ENCODE measurements around the gene MSH5. TPM values are rescaled to one million over a fixed set of nuclear protein-coding genes. Genes with fewer than 3 reads are reported as not detected.

The MSH5 gene
- total and polyA plus RNA-seq, 2 experiments from 2014 or later: 12.1 to 23.9 TPM

- no peak overlapping the region for H2AFZ ChIP-seq
- no peak for DNase-seq (ENCODE audit: low spot score)
- no peak overlapping the region for H3K4me3 ChIP-seq
- no peaks in the 10 kb centered on the region for H3K9me3 Mint-ChIP-seq
- TF ChIP-seq ETS1 (IDR thresholded peaks at IDR 0.05) (no peak), CTCF (conservative IDR thresholded peaks at IDR 0.05; ENCODE audit: low read depth in 2 of 2) (no peak), ZNF331 (CRISPR knock-in tag; IDR thresholded peaks at IDR 0.05; ENCODE audit: low read depth) (no peak), ZNF462 (CRISPR knock-in tag; IDR thresholded peaks at IDR 0.05) (no peak), POLR2AphosphoS5 (IDR thresholded peaks at IDR 0.05; ENCODE audit: low read depth) (no peak), EZH2 (IDR thresholded peaks at IDR 0.05; ENCODE audit: low read depth, unreplicated experiment) (no peak)
- H3K9me2 ChIP-seq (ENCODE audit: insufficient read depth): no peaks in the 10 kb centered on the region
- H3K27me3 Mint-ChIP-seq (ENCODE audit: insufficient read depth, low read depth, poor library complexity): peaks cover 5% of the 10 kb centered on the region
- no peak overlapping the region for H3K4me2 ChIP-seq
- no peak overlapping the region for H3K27ac ChIP-seq (ENCODE audit: low read depth)
- H3K4me1 Mint-ChIP-seq: no peaks in the 10 kb centered on the region
- H4K20me1 ChIP-seq (replicated peaks; ENCODE audit: insufficient read depth): no peaks in the 10 kb centered on the region
- H3F3A ChIP-seq (replicated peaks; ENCODE audit: low read depth): no peaks in the 10 kb centered on the region
- H3K79me2 ChIP-seq (replicated peaks; ENCODE audit: insufficient read depth): no peaks in the 10 kb centered on the region; the same call in 1 of the 2 replicates
- H3K36me3 ChIP-seq (ENCODE audit: insufficient read depth): peaks cover 6% of the 10 kb centered on the region; the same call in 1 of the 2 replicates
- H3K27me3 ChIP-seq (ENCODE audit: insufficient read depth): no peaks in the 10 kb centered on the region
- no peak overlapping the region for H3K27ac Mint-ChIP-seq
- ATAC-seq: no peak
- peaks cover 27% of the 10 kb centered on the region for H3K36me3 Mint-ChIP-seq (ENCODE audit: low read depth)
- H3K4me3 Mint-ChIP-seq: no peak overlapping the region
- H3K4me1 ChIP-seq (ENCODE audit: insufficient read depth): no peaks in the 10 kb centered on the region
Measured at GRCh38 chr6:31693535-31693934, 46.3 kb upstream of the MSH5 start.
